Measurements from ENCODE around the gene HMGXB3.
"Not testable (repeated sequence)": the region's sequence is repeated elsewhere in the genome, so short reads cannot be mapped to it uniquely, and the experiment has no call there.

The HMGXB3 gene

DNA sequence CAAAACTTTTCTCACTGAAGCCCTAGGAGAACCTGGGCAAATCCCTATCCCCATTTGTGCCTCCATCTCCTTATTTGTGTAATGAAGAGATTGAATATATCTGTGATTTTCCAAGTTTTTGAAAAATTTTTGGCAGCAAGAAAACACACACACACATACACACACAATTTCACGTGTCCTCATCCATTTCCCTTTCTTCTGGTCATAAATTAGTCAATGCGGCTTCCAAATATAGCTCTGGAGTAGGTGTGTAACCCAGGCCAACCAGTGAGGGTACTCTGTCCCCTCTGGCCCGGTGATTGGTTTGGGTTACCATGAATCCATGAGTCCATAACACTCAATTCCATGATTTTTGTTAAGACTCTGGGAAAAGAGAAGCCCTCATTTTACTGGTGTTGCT lies 73.1 kb downstream of the HMGXB3 start:
- in situ Hi-C loops (cut with HindIII; ENCODE audit: low pct_ligation_motif_present, low pct_unique_long_range_greater_than_20kb, low sequenced_read_pairs) = no loop called here

GRCh38 chr5:150075233-150075632 lies 74.7 kb downstream of the HMGXB3 start:
- in situ Hi-C loops (cut with HindIII; ENCODE audit: low pct_ligation_motif_present, low pct_unique_long_range_greater_than_20kb, low sequenced_read_pairs) = no loop called here
- no peak for DNase-seq

More for the DNA sequence above, 73.1 kb downstream of the HMGXB3 start:
- DNase-seq = no peak

GRCh38 chr5:150075806-150076205 lies 75.3 kb downstream of the HMGXB3 start:
- no peak for DNase-seq

GRCh38 chr5:150077060-150077459 lies 76.5 kb downstream of the HMGXB3 start:
- DNase-seq = no peak
- in situ Hi-C loops (cut with HindIII; ENCODE audit: low pct_ligation_motif_present, low pct_unique_long_range_greater_than_20kb, low sequenced_read_pairs) = no loop called here

More at GRCh38 chr5:150075806-150076205, 75.3 kb downstream of the HMGXB3 start:
- in situ Hi-C loops (cut with HindIII; ENCODE audit: low pct_ligation_motif_present, low pct_unique_long_range_greater_than_20kb, low sequenced_read_pairs) = no loop called here

DNA sequence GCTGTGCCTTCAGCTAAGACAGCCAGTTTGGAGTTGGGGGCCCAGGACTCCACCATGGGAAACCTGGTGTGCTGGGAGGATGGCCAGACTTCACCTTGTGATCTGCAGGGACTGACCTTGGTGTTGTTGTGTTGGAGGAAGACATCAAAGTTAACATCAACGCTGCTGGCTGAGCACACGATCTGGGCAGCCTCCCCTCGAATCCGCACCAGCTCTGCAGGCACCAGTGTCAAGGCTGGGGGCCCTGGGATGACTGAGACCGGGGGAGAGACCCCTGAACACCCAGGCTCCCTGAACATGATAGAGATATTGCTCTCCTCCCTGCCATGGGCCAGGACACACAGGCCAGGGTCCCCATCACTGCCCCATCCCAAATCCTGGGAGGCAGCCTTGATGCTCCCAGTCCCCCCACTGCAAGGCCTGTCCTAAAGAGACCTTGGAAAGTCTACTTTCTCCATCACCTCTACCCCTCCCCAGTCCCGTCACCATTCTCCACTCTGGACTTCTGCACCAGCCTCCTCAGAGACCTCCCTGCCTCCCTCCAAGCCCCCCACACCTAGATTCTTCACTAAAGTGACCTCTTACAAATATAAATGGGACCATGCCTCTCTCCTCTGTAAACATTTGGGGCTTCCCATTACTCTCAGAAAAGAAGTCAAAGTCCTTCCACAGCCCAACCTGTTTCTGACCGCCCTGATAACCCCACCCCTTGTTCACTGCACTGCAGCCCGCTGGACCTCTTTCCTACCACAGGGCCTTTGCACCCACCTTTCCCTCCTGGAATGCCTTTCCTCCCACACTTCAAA lies 77.7 kb downstream of the HMGXB3 start:
- DNase-seq = no peak
- in situ Hi-C loops (cut with HindIII; ENCODE audit: low pct_ligation_motif_present, low pct_unique_long_range_greater_than_20kb, low sequenced_read_pairs) = no loop called here

GRCh38 chr5:150078802-150079689 lies 78.5 kb downstream of the HMGXB3 start:
- in situ Hi-C loops (cut with HindIII; ENCODE audit: low pct_ligation_motif_present, low pct_unique_long_range_greater_than_20kb, low sequenced_read_pairs) = no loop called here
- no peak for DNase-seq

DNA sequence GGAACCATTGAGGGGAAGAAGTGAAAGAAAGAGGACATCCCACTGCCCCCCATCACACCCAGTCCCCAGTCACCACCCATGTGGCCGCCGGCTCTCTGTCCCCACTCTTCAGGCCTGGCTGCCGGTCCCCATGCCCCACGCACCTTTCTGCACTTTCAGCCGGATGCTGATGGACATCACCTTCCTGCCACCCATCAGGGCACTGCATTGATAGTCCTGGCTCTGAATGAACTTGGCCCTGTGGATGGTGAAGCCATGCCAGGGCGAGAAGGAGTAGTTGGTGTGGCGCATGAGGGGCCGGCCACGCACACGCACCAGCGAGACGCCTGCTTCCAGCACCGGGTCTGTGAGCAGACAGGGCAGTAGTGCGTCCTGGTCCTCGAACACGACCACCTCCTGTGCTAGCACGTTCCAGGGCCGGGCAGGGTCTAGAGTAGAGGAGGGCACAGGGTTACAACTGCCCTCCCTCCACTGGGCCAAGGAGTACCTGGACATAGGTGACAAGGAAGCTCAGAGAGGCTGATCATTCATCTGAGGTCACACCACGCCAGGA lies 79.4 kb downstream of the HMGXB3 start:
- in situ Hi-C loops (cut with HindIII; ENCODE audit: low pct_ligation_motif_present, low pct_unique_long_range_greater_than_20kb, low sequenced_read_pairs) = no loop called here

DNA sequence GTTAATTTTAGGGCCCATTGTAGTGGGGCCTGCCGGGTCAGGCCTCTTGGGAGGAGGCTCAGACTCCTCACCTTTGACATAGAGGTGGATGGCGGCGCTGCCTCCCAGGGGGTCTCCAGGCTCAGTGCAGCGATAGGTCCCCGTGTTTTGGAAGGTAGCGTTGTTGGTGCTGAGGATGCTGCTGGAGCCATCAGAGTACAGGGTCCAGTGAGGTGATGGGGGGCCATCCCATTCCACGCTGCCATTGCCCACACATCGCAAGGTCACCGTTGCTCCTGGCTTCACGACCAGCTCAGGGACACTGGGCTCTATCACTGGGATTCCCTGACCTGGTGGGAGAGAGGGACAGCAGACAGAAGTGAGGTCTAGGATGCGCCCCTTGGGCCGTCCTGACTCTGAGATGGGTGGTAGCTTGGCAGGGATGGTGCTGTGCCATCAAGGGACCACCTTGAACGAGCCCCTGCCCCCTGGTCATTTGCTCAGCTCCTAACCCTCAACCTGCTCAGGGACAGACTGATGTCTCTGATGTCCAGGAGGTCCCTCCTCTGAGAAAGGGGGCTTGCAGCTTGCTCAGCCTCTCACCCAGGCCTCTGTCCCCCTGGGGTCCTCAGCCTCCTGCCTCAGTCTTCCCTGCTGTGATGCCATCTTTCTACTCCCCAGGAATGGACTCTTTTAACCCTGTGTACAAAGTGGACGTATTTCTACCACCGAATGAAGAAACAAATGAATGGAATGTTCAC lies 80.3 kb downstream of the HMGXB3 start:
- no peak for DNase-seq
- in situ Hi-C loops (cut with HindIII; ENCODE audit: low pct_ligation_motif_present, low pct_unique_long_range_greater_than_20kb, low sequenced_read_pairs) = no loop called here

More for the DNA sequence above, 79.4 kb downstream of the HMGXB3 start:
- DNase-seq = no peak

GRCh38 chr5:150081541-150082283 lies 81.2 kb downstream of the HMGXB3 start:
- DNase-seq = no peak
- in situ Hi-C loops (cut with HindIII; ENCODE audit: low pct_ligation_motif_present, low pct_unique_long_range_greater_than_20kb, low sequenced_read_pairs) = no loop called here

DNA sequence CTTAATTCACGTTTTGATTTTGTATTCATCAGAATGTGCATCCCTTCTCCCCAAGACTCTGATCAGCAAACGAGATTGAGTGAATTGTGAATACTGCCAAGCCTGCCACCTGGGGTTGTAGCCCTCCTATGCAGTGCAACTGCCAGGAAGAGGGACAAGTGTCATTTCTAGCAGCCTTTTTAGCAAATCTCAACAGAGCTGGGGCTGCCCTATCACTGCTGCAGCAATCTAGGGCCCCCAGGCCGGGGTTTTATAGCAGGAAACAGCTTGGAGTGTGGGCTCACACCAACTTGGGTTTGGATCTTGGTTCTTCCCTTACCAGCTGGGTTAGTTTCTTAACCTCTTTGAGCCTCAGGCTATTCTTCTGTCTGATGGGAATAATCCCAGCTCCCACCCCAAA lies 81.8 kb downstream of the HMGXB3 start:
- in situ Hi-C loops (cut with HindIII; ENCODE audit: low pct_ligation_motif_present, low pct_unique_long_range_greater_than_20kb, low sequenced_read_pairs) = no loop called here
- no peak for DNase-seq

DNA sequence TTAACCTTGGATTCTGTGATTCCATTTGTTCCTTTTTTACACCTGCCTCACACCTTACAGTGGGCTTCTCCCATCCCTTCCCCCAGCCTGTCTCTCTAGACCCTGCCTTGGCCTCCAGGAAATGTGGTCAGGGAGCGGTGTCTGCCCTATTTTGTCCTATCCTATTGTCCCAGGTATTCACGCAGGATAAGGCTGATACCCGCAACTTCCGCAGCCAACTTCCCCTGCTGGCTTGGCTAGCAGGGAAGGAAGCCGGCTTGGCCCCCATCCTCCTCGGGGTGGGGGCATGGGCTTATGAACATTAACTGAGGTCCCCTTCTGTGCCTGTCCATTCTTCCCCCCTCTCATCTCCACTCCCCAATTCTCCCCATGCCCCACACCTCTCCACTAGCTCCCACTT lies 82.3 kb downstream of the HMGXB3 start:
- DNase-seq = no peak

GRCh38 chr5:150084754-150085153 lies 84.2 kb downstream of the HMGXB3 start:
- in situ Hi-C loops (cut with HindIII; ENCODE audit: low pct_ligation_motif_present, low pct_unique_long_range_greater_than_20kb, low sequenced_read_pairs); DNase-seq: not testable (repeated sequence)

More for the DNA sequence above, 82.3 kb downstream of the HMGXB3 start:
- in situ Hi-C loops (cut with HindIII; ENCODE audit: low pct_ligation_motif_present, low pct_unique_long_range_greater_than_20kb, low sequenced_read_pairs) = no loop called here

DNA sequence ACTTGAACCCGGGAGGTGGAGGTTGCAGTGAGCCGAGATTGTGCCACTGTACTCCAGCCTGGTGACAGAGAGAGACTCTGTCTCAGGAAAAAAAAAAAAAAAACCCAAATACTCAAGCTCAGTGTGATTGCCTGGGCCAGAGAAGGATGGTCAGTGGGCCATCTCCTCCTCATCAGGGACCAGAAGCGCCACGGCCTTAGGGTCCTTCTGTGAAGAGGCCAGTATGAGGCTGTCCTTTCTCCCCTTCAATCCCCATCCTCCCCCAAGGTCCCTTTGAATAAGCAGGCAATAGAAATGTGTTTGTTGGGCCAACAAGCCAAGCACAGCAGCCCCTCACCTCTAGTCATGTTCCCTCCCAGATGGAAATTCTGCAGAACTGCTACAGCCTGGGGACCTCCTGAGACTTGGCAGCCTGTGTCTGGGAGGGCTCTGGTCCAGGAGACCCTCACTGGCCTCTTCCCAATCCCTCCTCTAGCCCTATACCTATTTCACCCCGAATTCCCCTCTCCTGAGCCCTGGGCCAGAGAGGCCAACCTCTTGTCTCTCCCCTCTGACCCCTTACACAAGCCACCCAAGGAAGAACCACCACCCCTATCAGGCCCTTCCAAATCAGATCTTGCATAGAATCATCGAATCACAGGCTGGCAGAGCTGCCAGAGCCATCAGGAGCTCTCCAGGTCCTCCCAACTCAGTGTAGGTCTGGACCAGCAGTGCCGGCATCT lies 84.8 kb downstream of the HMGXB3 start:
- in situ Hi-C loops (cut with HindIII; ENCODE audit: low pct_ligation_motif_present, low pct_unique_long_range_greater_than_20kb, low sequenced_read_pairs) = no loop called here
- no peak for DNase-seq

GRCh38 chr5:150085950-150086715 lies 85.6 kb downstream of the HMGXB3 start, which contains the start of gene CSF1R:
Gene CSF1R (minus strand): TSS chr5:150086554. CDS start chr5:150086427, 127 bp downstream.
- in situ Hi-C loops (cut with HindIII; ENCODE audit: low pct_ligation_motif_present, low pct_unique_long_range_greater_than_20kb, low sequenced_read_pairs) = no loop called here
- DNase-seq = no peak

- DNase-seq = no peak
- in situ Hi-C loops (cut with HindIII; ENCODE audit: low pct_ligation_motif_present, low pct_unique_long_range_greater_than_20kb, low sequenced_read_pairs) = no loop called here
These were observed 91.7 kb downstream of the HMGXB3 start for GRCh38 chr5:150092159-150092787.

DNA sequence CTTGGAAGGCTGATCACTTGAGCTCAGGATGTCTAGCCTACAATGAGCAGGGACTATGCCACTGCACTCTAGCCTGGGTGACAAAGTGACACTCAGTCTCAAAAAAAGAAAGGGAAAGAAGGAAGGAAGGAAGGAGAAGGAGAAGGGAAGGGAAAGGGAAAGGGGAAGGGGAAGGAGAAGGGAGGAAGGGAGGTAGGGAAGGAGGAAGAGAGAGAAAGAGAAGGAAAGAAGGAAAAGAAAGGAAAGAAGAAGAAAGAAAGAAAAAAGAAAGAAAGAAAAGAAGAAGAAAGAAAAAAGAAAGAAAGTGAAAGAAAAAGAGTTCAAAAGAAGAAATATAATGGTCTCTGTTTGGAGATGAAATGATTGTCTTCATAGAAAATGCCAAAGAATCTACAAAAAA lies 96.6 kb downstream of the HMGXB3 start:
- no peak for DNase-seq
- in situ Hi-C loops (cut with HindIII; ENCODE audit: low pct_ligation_motif_present, low pct_unique_long_range_greater_than_20kb, low sequenced_read_pairs) = no loop called here

Measured in ACHN (cell line).